DND-41 (cell line): ENCODE measurements around the gene ADRA2B.

Experiments used
- ATAC-seq: fragments of 200-7000 bp; cut with Tn5 transposase; 3 replicates; pipeline ENCODE4 v1.9.1; 2021; ENCODE audit warnings: low read depth; ENCODE audit not compliant: insufficient read depth
- DNase-seq: peaks from one replicate; pipeline ENCODE4 v3.0.0-alpha.2; 2020
- H2AFZ ChIP-seq: 2 replicates; pipeline ENCODE4 v1.6.0; 2012; ENCODE audit warnings: low read depth, low read length
- H3K27ac ChIP-seq: 2 replicates; pipeline ENCODE4 v1.5.1; 2012; ENCODE audit warnings: low read length, inconsistent platforms
- H3K27me3 ChIP-seq: fragments of 200-600 bp; sonication (generic); 2 replicates; pipeline ENCODE4 v1.6.0; 2012; ENCODE audit warnings: low read length, mild to moderate bottlenecking, inconsistent platforms; ENCODE audit not compliant: insufficient read depth, poor library complexity
- H3K36me3 ChIP-seq: 2 replicates; pipeline ENCODE4 v1.5.1; 2012; ENCODE audit warnings: low read length, inconsistent platforms; ENCODE audit not compliant: insufficient read depth
- H3K4me1 ChIP-seq: 2 replicates; pipeline ENCODE4 v1.5.1; 2012; ENCODE audit warnings: mild to moderate bottlenecking, low read length; ENCODE audit not compliant: insufficient read depth
- H3K4me2 ChIP-seq: 2 replicates; pipeline ENCODE4 v1.6.0; 2012; ENCODE audit warnings: mild to moderate bottlenecking, moderate library complexity, low read length, inconsistent platforms; ENCODE audit not compliant: insufficient read depth
- H3K4me3 ChIP-seq, 2 experiments: fragments of 200-600 bp in 1 of 2; shearing (Covaris generic) in 1 of 2; 2 replicates each; pipeline ENCODE4 v1.5.1; 2012 to 2016; ENCODE audit warnings: inconsistent platforms in 2 of 2, low read length in 2 of 2, mild to moderate bottlenecking in 2 of 2, low read depth in 1 of 2, moderate library complexity in 1 of 2
- H3K79me2 ChIP-seq: 2 replicates; pipeline ENCODE4 v1.6.0; 2012; ENCODE audit warnings: low read length, inconsistent platforms; ENCODE audit not compliant: insufficient read depth
- H3K9ac ChIP-seq: 2 replicates; pipeline ENCODE4 v1.6.0; 2012; ENCODE audit warnings: low read depth, mild to moderate bottlenecking, inconsistent platforms, low read length, moderate library complexity
- H3K9me3 ChIP-seq: 2 replicates; pipeline ENCODE4 v1.5.1; 2012; ENCODE audit warnings: low read length, moderate library complexity, mild to moderate bottlenecking, inconsistent platforms; ENCODE audit not compliant: insufficient read depth, severe bottlenecking
- H4K20me1 ChIP-seq: 2 replicates; pipeline ENCODE4 v1.6.0; 2012; ENCODE audit warnings: low read length; ENCODE audit not compliant: insufficient read depth
- CTCF ChIP-seq: IDR thresholded peaks from 2 replicates; pipeline ENCODE4 v1.5.1; 2012; ENCODE audit warnings: borderline replicate concordance, low read length, moderate library complexity, mild to moderate bottlenecking; ENCODE audit not compliant: poor library complexity, severe bottlenecking; ENCODE audit errors: extremely low read depth
- EZH2 ChIP-seq: IDR thresholded peaks from 3 replicates; pipeline ENCODE4 v1.6.1; 2012; ENCODE audit warnings: borderline replicate concordance, low read depth, mild to moderate bottlenecking, moderate library complexity, low read length, inconsistent platforms; ENCODE audit not compliant: severe bottlenecking

ADRA2B gene

GRCh38 chr2:96114903-96115581, 1.3 kb downstream of the ADRA2B start:
- Histone ChIP-seq H3K36me3 (no peaks in the 10 kb centered on the region), H3K4me1 (no peaks in the 10 kb centered on the region), H3K9ac (no peak overlapping the region), H2AFZ (no peak overlapping the region), H3K79me2 (no peaks in the 10 kb centered on the region), H3K27ac (no peak overlapping the region), H3K4me3 (no peak overlapping the region), H4K20me1 (no peaks in the 10 kb centered on the region), H3K9me3 (no peaks in the 10 kb centered on the region), H3K4me2 (no peak overlapping the region), H3K27me3 (no peaks in the 10 kb centered on the region)
- ATAC-seq (no peak), DNase-seq (no peak)
- TF ChIP-seq CTCF (no peak), EZH2 (no peak)

DNA sequence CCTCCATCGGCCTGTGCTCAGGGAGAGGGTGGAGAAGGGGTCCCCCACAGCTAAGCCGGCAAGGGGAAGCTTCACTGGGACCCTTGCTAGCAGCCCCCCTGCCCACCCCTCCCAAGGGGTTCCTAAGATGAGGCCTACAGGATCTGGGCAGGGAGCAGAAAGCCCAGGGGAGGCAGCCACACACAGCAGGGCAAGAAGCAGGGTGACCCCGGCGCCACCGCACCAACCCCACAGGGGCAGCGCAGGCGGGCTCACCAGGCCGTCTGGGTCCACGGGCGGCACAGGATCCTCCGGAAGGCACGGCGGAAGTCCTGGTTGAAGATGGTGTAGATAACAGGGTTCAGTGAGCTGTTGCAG, 1.8 kb downstream of the ADRA2B start:
- Histone ChIP-seq H3K27me3 (no peaks in the 10 kb centered on the region), H3K4me3 (no peak overlapping the region), H3K4me2 (no peak overlapping the region), H3K9ac (no peak overlapping the region), H3K27ac (no peak overlapping the region), H3K9me3 (no peaks in the 10 kb centered on the region), H2AFZ (no peak overlapping the region), H3K36me3 (no peaks in the 10 kb centered on the region), H4K20me1 (no peaks in the 10 kb centered on the region), H3K79me2 (no peaks in the 10 kb centered on the region), H3K4me1 (no peaks in the 10 kb centered on the region)
- no peak for ATAC-seq
- TF ChIP-seq CTCF (no peak), EZH2 (no peak)
- DNase-seq: no peak

DNA sequence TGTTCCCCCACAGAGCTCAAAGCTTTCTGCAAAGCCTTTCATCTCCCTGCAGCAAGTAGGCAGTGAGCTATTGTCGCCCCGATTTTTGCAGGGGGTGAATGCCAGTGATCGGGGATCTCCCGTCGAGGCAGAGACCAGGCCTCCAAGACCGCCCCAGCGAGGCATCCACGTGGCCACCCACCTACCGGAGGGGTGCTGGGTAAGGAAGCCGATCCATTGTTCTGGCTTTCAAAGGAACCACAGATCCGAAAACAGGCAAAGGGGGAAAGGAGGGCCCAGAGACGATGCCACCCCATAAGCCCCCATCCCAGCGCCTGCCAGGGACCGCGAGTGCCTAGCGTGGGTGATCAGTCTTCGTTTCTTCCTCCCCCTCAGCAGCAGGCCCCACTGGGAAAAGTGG, 2.4 kb downstream of the ADRA2B start:
- DNase-seq (no peak), ATAC-seq (no peak)
- Histone ChIP-seq H4K20me1 (no peaks in the 10 kb centered on the region), H3K79me2 (no peaks in the 10 kb centered on the region), H3K36me3 (no peaks in the 10 kb centered on the region), H3K4me1 (no peaks in the 10 kb centered on the region), H3K27me3 (no peaks in the 10 kb centered on the region), H3K4me2 (no peak overlapping the region), H3K27ac (no peak overlapping the region), H3K4me3 (no peak overlapping the region), H2AFZ (no peak overlapping the region), H3K9ac (no peak overlapping the region), H3K9me3 (no peaks in the 10 kb centered on the region)
- TF ChIP-seq CTCF: no peak
- no peak for TF ChIP-seq EZH2

DNA sequence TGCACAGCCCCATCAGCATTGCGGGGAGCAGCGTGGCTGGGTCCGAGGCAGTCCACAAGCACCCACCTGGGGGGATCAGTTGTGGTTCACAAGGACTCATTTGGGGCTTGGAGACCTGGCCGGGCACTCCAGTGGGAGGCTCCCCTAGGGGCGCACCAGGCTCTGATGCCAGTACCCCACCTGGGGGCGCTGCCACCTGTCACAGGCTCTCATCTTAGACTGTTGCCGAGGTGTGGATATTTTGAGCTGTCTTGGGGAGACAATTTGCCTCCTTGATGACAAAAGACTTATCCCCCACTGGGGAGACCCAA, 3.0 kb downstream of the ADRA2B start:
- ATAC-seq (peak; percentile 57; the same call in 2 of the 3 replicates), DNase-seq (no peak)
- no peak overlapping the region for H3K27ac ChIP-seq
- H3K4me3 ChIP-seq: no peak overlapping the region
- no peak overlapping the region for H3K4me2 ChIP-seq
- TF ChIP-seq CTCF: peak; percentile 41
- TF ChIP-seq EZH2: no peak
- H3K9me3 ChIP-seq: no peaks in the 10 kb centered on the region
- H3K79me2 ChIP-seq: no peaks in the 10 kb centered on the region
- H3K36me3 ChIP-seq: no peaks in the 10 kb centered on the region
- H4K20me1 ChIP-seq: no peaks in the 10 kb centered on the region
- H3K4me1 ChIP-seq: no peaks in the 10 kb centered on the region
- no peak overlapping the region for H2AFZ ChIP-seq
- no peak overlapping the region for H3K9ac ChIP-seq
- no peaks in the 10 kb centered on the region for H3K27me3 ChIP-seq
